CD4-positive, alpha-beta memory T cell (primary cell): Measurements from ENCODE around the gene CYP2E1. TPM values are rescaled to one million over a fixed set of nuclear protein-coding genes. Genes with fewer than 3 reads are reported as not detected.
"Not testable (repeated sequence)": the region's sequence is repeated elsewhere in the genome, so short reads cannot be mapped to it uniquely, and the experiment has no call there.

Source experiments
- CTCF ChIA-PET: fragments of 350-600 bp; sonication (Branson Sonifier 250); formaldehyde crosslinking; loops from one replicate; lab custom pipeline; 2021; ENCODE audit warnings: inconsistent platforms; ENCODE audit not compliant: partially characterized antibody; lab: Charles Lee
- POLR2A ChIA-PET: fragments of 350-600 bp; sonication (Branson Sonifier 250); formaldehyde crosslinking; loops from one replicate; lab custom pipeline; 2021; ENCODE audit not compliant: partially characterized antibody; lab: Charles Lee
- DNase-seq, 5 donors: peaks; one replicate each; pipeline versions ENCODE4 v3.0.0 to v3.0.0-alpha.2; 2020 to 2022; ENCODE audit warnings: mixed read lengths in 1 of 5
- H3K27ac ChIP-seq: one replicate; pipeline ENCODE4 v1.7.0; 2013; ENCODE audit warnings: low read depth, low read length
- H3K27me3 ChIP-seq: 2 replicates; pipeline ENCODE4 v1.7.0; 2013; ENCODE audit warnings: mild to moderate bottlenecking, low read length, moderate library complexity; ENCODE audit not compliant: insufficient read depth
- H3K36me3 ChIP-seq: 2 replicates; pipeline ENCODE4 v1.7.0; 2013; ENCODE audit warnings: mild to moderate bottlenecking, low read length, moderate library complexity; ENCODE audit not compliant: insufficient read depth
- H3K4me1 ChIP-seq: 2 replicates; pipeline ENCODE4 v1.7.0; 2013; ENCODE audit warnings: mild to moderate bottlenecking, low read length, moderate library complexity; ENCODE audit not compliant: insufficient read depth
- H3K4me3 ChIP-seq, 2 donors: one replicate each; pipeline ENCODE4 v1.7.0; 2013; ENCODE audit warnings: low read length in 2 of 2, mild to moderate bottlenecking in 1 of 2
- H3K9me3 ChIP-seq, 2 donors: one replicate each; pipeline ENCODE4 v1.7.0; 2013; ENCODE audit warnings: low read length in 2 of 2, control low read depth in 1 of 2; ENCODE audit not compliant: control insufficient read depth in 1 of 2
- H3K27ac Mint-ChIP-seq, 7 donors: one replicate each; pipeline ENCODE4 v1.8.0; 2020 to 2021; ENCODE audit warnings: mixed read lengths in 7 of 7, mild to moderate bottlenecking in 6 of 7, inconsistent platforms in 3 of 7, moderate library complexity in 3 of 7
- H3K27me3 Mint-ChIP-seq, 2 donors: one replicate each; pipeline ENCODE4 v1.8.0; 2020 to 2021; ENCODE audit warnings: mixed read lengths in 2 of 2
- H3K36me3 Mint-ChIP-seq, 2 donors: one replicate each; pipeline ENCODE4 v1.8.0; 2020 to 2021; ENCODE audit warnings: mixed read lengths in 2 of 2, inconsistent platforms in 1 of 2, mild to moderate bottlenecking in 1 of 2
- H3K4me1 Mint-ChIP-seq, 4 donors: one replicate each; pipeline ENCODE4 v1.8.0; 2020 to 2021; ENCODE audit warnings: mixed read lengths in 4 of 4, mild to moderate bottlenecking in 1 of 4
- H3K4me3 Mint-ChIP-seq, 8 donors: one replicate each; pipeline ENCODE4 v1.8.0; 2020 to 2021; ENCODE audit warnings: mixed read lengths in 8 of 8, mild to moderate bottlenecking in 7 of 8, moderate library complexity in 6 of 8, inconsistent platforms in 3 of 8
- H3K9me3 Mint-ChIP-seq, 8 donors: one replicate each; pipeline ENCODE4 v1.8.0; 2020 to 2021; ENCODE audit warnings: mixed read lengths in 8 of 8, mild to moderate bottlenecking in 5 of 8, inconsistent platforms in 3 of 8, moderate library complexity in 1 of 8
- intact Hi-C: fragments of 100-400 bp; cut with micrococcal nuclease; formaldehyde crosslinking; loops from one replicate; pipeline ENCODE4 v1.15.1; 2023
- polyA plus RNA-seq, 2 donors: library from polyadenylated mRNA; unstranded; fragments of 300-500 nt; fragmentation: Illumina TruSeq; gene quantifications; one replicate each; pipeline ENCODE4 v1.2.3, GENCODE V29; 2021
- total RNA-seq, 2 experiments: library from RNA; stranded (reverse); gene quantifications; one replicate each; pipeline ENCODE4 v1.2.3, GENCODE V29; 2021

CYP2E1 gene
- total and polyA plus RNA-seq, 4 experiments from 2014 or later: 0.30 to 2.8 (median 1.1) TPM

DNA sequence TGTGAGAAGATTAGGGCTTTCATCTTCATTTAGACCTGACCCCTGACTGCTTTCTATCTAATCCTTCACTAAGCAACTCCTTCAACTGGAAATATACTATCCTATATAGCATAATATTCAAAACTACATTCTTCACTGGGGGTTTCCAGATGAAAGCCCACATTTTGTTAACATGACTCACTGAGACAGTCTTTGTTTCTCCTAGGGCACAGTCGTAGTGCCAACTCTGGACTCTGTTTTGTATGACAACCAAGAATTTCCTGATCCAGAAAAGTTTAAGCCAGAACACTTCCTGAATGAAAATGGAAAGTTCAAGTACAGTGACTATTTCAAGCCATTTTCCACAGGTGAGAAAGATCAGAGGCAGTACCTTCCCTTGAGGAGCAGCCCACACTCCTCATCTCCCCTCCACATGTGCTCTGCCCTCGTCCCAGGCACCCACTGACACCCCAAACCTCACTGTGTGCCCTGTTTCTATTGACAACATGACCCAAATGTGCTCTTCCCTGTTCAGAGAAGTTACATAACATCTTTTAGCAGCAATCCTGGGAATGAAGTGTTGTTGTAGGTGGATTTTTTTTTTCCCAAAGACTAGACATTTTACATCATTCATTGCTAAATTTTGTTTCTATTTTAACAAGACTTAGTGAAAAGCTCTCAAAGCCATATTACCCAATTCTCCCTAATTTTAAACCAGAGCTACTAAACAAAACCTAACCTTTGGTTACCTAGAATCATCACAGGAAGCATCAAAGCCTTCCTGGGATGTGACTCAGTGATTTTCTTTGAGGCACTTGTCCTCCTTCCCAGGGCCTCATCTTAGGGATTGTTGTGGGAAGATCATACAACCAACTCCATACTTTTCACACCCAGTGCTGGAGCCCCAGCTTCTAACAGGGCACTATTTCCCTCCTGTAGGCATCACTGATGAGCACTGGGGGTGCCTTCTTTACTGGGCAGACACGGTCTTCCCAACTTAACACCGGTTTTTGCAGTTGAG, 10.7 kb downstream of the CYP2E1 start:
- peaks cover 3% of the 10 kb centered on the region in 2 donors for H3K36me3 Mint-ChIP-seq
- Histone ChIP-seq H3K27ac (no peak overlapping the region), H3K36me3 (no peaks in the 10 kb centered on the region), H3K4me1 (no peaks in the 10 kb centered on the region), H3K4me3 (no peak overlapping the region), H3K27me3 (no peaks in the 10 kb centered on the region), H3K9me3 (no peaks in the 10 kb centered on the region)
- POLR2A ChIA-PET: no interaction called here
- no peaks in the 10 kb centered on the region for H3K4me1 Mint-ChIP-seq
- CTCF ChIA-PET: no interaction called here
- intact Hi-C loops: no loop called here
- H3K4me3 Mint-ChIP-seq: no peak overlapping the region
- H3K27ac Mint-ChIP-seq: peak overlapping the region in 1 of 7 donors; percentile 49
- H3K9me3 Mint-ChIP-seq: no peaks in the 10 kb centered on the region
- H3K27me3 Mint-ChIP-seq: peaks cover 0 to 6% of the 10 kb centered on the region in 2 donors
- no peak for DNase-seq

GRCh38 chr10:133541441-133541975, 14.3 kb downstream of the CYP2E1 start:
- H3K27ac Mint-ChIP-seq, intact Hi-C loops, H3K36me3 ChIP-seq, H3K4me3 ChIP-seq, H3K27ac ChIP-seq, CTCF ChIA-PET, H3K4me1 ChIP-seq, H3K4me3 Mint-ChIP-seq, H3K36me3 Mint-ChIP-seq, H3K9me3 Mint-ChIP-seq, DNase-seq, POLR2A ChIA-PET, H3K27me3 Mint-ChIP-seq, H3K9me3 ChIP-seq, H3K27me3 ChIP-seq: not testable (repeated sequence)
- H3K4me1 Mint-ChIP-seq: peaks cover 3 to 12% (median 7%) of the 10 kb centered on the region in 4 donors

- no peaks in the 10 kb centered on the region for H3K9me3 ChIP-seq
- DNase-seq: no peak
- peaks cover 4% of the 10 kb centered on the region for H3K4me1 ChIP-seq
- H3K36me3 Mint-ChIP-seq: peaks cover 0 to 7% of the 10 kb centered on the region in 2 donors
- intact Hi-C loops: no loop called here
- peaks cover 3 to 12% (median 7%) of the 10 kb centered on the region in 4 donors for H3K4me1 Mint-ChIP-seq
- no peak overlapping the region for H3K27ac ChIP-seq
- peak overlapping the region in 2 of 8 donors; percentile 7 to 32 for H3K4me3 Mint-ChIP-seq
- no peak overlapping the region for H3K4me3 ChIP-seq
- no peaks in the 10 kb centered on the region for H3K27me3 ChIP-seq
- peaks cover 12 to 14% of the 10 kb centered on the region in 2 donors for H3K27me3 Mint-ChIP-seq
- H3K9me3 Mint-ChIP-seq: peaks cover 0 to 26% (median 20%) of the 10 kb centered on the region in 8 donors
- peak overlapping the region in 1 of 7 donors; percentile 24 for H3K27ac Mint-ChIP-seq
- ChIA-PET POLR2A (no interaction called here), CTCF (no interaction called here)
- no peaks in the 10 kb centered on the region for H3K36me3 ChIP-seq
Measured at GRCh38 chr10:133544506-133544905, 17.3 kb downstream of the CYP2E1 start.

DNA sequence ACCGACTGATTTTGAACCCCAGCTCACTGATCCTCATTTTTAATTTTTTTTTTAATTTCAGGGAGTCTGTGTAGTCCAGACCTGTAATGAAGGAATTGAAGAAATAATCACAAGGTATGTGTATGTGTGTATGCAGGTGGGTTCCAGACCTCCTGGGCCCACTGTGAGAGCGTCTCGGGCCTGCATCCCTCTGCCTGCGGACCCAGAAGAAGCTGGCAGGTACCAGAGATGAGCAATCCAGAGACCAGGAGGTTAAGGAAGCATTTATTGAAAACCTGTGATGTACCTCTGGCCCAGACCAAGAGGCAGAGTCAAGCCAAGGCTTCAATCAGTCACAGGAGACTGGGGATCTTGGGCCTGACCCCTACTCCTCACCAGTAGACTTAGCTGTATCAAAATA, 27.4 kb downstream of the CYP2E1 start:
- H3K27me3 ChIP-seq: no peaks in the 10 kb centered on the region
- H3K27me3 Mint-ChIP-seq: peaks cover 15 to 19% of the 10 kb centered on the region in 2 donors
- H3K4me3 ChIP-seq: no peak overlapping the region
- intact Hi-C loops: no loop called here
- H3K36me3 Mint-ChIP-seq: no peaks in the 10 kb centered on the region
- H3K9me3 ChIP-seq: no peaks in the 10 kb centered on the region
- H3K4me3 Mint-ChIP-seq: no peak overlapping the region
- CTCF ChIA-PET: no interaction called here
- peaks cover 0 to 5% (median 0%) of the 10 kb centered on the region in 8 donors for H3K9me3 Mint-ChIP-seq
- no peaks in the 10 kb centered on the region for H3K4me1 Mint-ChIP-seq
- DNase-seq: no peak
- H3K27ac Mint-ChIP-seq: no peak overlapping the region
- POLR2A ChIA-PET: no interaction called here
- no peaks in the 10 kb centered on the region for H3K36me3 ChIP-seq
- no peak overlapping the region for H3K27ac ChIP-seq
- no peaks in the 10 kb centered on the region for H3K4me1 ChIP-seq

GRCh38 chr10:133555521-133555920, 28.4 kb downstream of the CYP2E1 start:
- Histone ChIP-seq H3K9me3 (no peaks in the 10 kb centered on the region), H3K4me3 (no peak overlapping the region), H3K27ac (no peak overlapping the region), H3K36me3 (no peaks in the 10 kb centered on the region), H3K4me1 (no peaks in the 10 kb centered on the region), H3K27me3 (no peaks in the 10 kb centered on the region)
- no peaks in the 10 kb centered on the region for H3K9me3 Mint-ChIP-seq
- intact Hi-C loops: no loop called here
- H3K4me3 Mint-ChIP-seq: no peak overlapping the region
- no peaks in the 10 kb centered on the region for H3K4me1 Mint-ChIP-seq
- H3K27ac Mint-ChIP-seq: no peak overlapping the region
- ChIA-PET POLR2A (no interaction called here), CTCF (no interaction called here)
- DNase-seq: no peak
- peaks cover 15 to 16% of the 10 kb centered on the region in 2 donors for H3K27me3 Mint-ChIP-seq
- no peaks in the 10 kb centered on the region for H3K36me3 Mint-ChIP-seq

- no peaks in the 10 kb centered on the region for H3K27me3 ChIP-seq
- CTCF ChIA-PET: interaction anchor here (1.2 kb wide), 1 partner anchor 28 kb away, joined by 3 read pairs; no protein-coding TSS in a partner anchor
- no peak overlapping the region for H3K27ac ChIP-seq
- no peaks in the 10 kb centered on the region for H3K4me1 ChIP-seq
- Mint-ChIP-seq H3K4me1 (no peaks in the 10 kb centered on the region), H3K4me3 (no peak overlapping the region), H3K27me3 (peaks cover 15% of the 10 kb centered on the region in 2 donors), H3K36me3 (no peaks in the 10 kb centered on the region), H3K27ac (peak overlapping the region in 1 of 7 donors; percentile 3), H3K9me3 (no peaks in the 10 kb centered on the region)
- intact Hi-C loops: no loop called here
- H3K4me3 ChIP-seq: no peak overlapping the region
- no peak for DNase-seq
- POLR2A ChIA-PET: no interaction called here
- no peaks in the 10 kb centered on the region for H3K36me3 ChIP-seq
- H3K9me3 ChIP-seq: no peaks in the 10 kb centered on the region
Measured at GRCh38 chr10:133557381-133557780, 30.2 kb downstream of the CYP2E1 start.

DNA sequence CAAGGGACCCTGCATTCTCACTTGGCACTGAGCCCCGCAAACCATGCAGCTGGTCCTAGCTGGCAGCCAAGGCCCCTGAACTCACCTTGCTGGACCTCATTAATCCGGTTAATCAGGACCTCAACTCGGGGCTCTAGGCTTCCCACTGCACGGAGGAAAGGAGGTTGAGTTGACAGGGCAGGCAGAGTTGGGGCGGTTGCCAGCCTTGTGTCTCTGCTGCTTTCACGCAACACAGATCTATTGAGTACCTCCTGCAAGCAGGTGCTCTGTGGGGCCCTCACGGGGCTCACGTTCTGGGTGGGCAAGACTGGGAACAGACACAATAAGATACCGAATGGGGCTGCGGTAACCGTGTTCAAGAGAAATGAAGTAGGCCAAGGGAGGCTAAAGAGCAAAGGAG, 32.1 kb downstream of the CYP2E1 start:
- no peaks in the 10 kb centered on the region for H3K9me3 ChIP-seq
- intact Hi-C loops: no loop called here
- H3K27ac Mint-ChIP-seq: no peak overlapping the region
- H3K27ac ChIP-seq: no peak overlapping the region
- peaks cover 15 to 17% of the 10 kb centered on the region in 2 donors for H3K27me3 Mint-ChIP-seq
- H3K36me3 ChIP-seq: no peaks in the 10 kb centered on the region
- no peaks in the 10 kb centered on the region for H3K4me1 Mint-ChIP-seq
- peaks cover 0 to 3% (median 0%) of the 10 kb centered on the region in 8 donors for H3K9me3 Mint-ChIP-seq
- no peaks in the 10 kb centered on the region for H3K4me1 ChIP-seq
- no peak for DNase-seq
- no peaks in the 10 kb centered on the region for H3K27me3 ChIP-seq
- POLR2A ChIA-PET: no interaction called here
- no peak overlapping the region for H3K4me3 ChIP-seq
- CTCF ChIA-PET: no interaction called here
- no peak overlapping the region for H3K4me3 Mint-ChIP-seq
- H3K36me3 Mint-ChIP-seq: no peaks in the 10 kb centered on the region
